ENCODE results near the gene BEAN1. TPM values are rescaled to one million over a fixed set of nuclear protein-coding genes. Genes with fewer than 3 reads are reported as not detected.

The BEAN1 gene
- total RNA-seq, 1 donor from 2014 or later: not detected

DNA sequence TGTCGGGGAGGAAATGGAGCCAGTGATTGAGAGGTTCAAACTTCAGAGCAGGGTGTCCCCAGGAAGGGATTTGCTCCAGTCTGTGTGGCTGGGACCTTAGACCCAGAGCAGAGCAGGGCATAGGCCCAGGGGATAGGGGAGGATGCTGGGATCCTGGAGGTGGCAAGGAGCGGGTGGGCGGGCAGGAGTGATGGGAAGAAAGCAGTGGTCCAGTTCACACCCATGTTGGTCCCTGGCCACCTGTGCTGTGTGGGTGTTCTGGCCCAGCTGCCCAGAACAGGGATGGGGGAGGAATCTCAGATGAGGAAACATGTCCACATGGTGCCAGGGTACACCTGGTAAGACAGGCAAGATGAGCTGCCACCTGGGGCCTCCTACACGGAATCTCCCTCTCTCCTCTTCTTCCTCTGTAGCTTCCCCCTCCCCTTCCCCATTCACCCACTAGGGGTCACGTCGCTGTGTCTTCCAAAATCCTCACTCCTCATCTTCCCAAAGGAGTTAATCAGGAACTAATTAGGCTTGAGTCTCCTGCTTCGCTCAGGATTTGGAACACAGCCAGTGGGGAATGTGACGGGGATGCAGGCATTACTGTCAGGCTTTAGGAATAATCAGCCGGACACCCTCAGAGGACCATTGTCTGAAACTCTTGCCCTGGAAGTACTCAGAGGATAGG lies 2.3 kb downstream of the BEAN1 start:
- TF ChIP-seq, protein P1, sequence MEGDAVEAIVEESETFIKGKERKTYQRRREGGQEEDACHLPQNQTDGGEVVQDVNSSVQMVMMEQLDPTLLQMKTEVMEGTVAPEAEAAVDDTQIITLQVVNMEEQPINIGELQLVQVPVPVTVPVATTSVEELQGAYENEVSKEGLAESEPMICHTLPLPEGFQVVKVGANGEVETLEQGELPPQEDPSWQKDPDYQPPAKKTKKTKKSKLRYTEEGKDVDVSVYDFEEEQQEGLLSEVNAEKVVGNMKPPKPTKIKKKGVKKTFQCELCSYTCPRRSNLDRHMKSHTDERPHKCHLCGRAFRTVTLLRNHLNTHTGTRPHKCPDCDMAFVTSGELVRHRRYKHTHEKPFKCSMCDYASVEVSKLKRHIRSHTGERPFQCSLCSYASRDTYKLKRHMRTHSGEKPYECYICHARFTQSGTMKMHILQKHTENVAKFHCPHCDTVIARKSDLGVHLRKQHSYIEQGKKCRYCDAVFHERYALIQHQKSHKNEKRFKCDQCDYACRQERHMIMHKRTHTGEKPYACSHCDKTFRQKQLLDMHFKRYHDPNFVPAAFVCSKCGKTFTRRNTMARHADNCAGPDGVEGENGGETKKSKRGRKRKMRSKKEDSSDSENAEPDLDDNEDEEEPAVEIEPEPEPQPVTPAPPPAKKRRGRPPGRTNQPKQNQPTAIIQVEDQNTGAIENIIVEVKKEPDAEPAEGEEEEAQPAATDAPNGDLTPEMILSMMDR (IDR thresholded peaks at IDR 0.05): no peak
- no peaks in the 10 kb centered on the region for H3K9me3 ChIP-seq
- H3K36me3 ChIP-seq: no peaks in the 10 kb centered on the region
- H3K4me1 ChIP-seq: peaks cover 8 to 14% of the 10 kb centered on the region in 2 donors
- peaks cover 7% of the 10 kb centered on the region for H3K27me3 ChIP-seq
- intact Hi-C loops (cut with DNase I): no loop called here
- DNase-seq (ENCODE audit: low spot score in 2 of 2): peak in 1 of 2 donors; percentile 52
- H3K27ac ChIP-seq: no peak overlapping the region
- H3K4me3 ChIP-seq: no peak overlapping the region

DNA sequence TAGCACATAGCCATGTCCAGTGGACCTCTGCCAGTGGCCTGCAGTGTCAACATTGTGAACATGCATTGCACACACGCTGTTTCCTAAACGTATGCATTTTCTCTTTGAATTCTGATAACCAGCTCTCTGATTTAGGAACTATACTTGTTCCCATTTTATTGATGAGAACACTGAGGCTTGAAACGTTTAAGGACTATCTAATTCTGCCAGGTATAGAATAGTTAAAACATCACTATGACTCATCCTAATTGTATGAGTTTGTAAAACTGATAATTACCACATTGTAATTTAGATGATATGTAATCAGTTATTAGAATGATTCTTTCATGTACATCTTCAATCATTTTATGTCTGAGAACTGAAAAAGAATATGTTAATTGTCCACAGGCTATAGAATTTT lies 3.1 kb downstream of the BEAN1 start:
- Histone ChIP-seq H3K27ac (no peak overlapping the region), H3K9me3 (no peaks in the 10 kb centered on the region), H3K4me3 (no peak overlapping the region), H3K27me3 (peaks cover 7% of the 10 kb centered on the region), H3K36me3 (no peaks in the 10 kb centered on the region), H3K4me1 (peaks cover 8 to 14% of the 10 kb centered on the region in 2 donors)
- intact Hi-C loops (cut with DNase I): no loop called here
- DNase-seq (ENCODE audit: low spot score in 2 of 2): no peak
- TF ChIP-seq, protein P1 (IDR thresholded peaks at IDR 0.05): no peak

DNA sequence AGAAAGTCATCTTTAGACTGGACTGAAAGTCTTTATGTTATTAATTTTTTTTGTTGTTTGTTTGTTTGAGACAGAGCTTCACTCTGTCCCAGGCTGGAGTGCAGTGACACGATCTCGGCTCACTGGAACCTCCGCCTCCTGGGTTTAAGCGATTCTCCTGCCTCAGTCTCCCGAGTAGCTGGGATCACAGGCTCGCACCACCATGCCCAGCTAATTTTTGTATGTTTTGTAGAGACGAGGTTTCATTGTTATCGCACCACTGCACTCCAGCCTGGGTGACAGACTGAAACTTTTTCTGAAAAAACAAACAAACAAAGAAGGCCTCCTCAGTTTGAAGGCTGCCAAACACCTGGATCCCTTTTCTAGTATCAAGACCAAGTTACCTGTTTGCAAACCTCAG lies 4.7 kb downstream of the BEAN1 start:
- no peaks in the 10 kb centered on the region for H3K27me3 ChIP-seq
- TF ChIP-seq, protein P1 (IDR thresholded peaks at IDR 0.05): no peak
- DNase-seq (ENCODE audit: low spot score in 2 of 2): no peak
- H3K27ac ChIP-seq: no peak overlapping the region
- no peak overlapping the region for H3K4me3 ChIP-seq
- H3K9me3 ChIP-seq: no peaks in the 10 kb centered on the region
- H3K36me3 ChIP-seq: no peaks in the 10 kb centered on the region
- intact Hi-C loops (cut with DNase I): no loop called here
- H3K4me1 ChIP-seq: peaks cover 8 to 10% of the 10 kb centered on the region in 2 donors

DNA sequence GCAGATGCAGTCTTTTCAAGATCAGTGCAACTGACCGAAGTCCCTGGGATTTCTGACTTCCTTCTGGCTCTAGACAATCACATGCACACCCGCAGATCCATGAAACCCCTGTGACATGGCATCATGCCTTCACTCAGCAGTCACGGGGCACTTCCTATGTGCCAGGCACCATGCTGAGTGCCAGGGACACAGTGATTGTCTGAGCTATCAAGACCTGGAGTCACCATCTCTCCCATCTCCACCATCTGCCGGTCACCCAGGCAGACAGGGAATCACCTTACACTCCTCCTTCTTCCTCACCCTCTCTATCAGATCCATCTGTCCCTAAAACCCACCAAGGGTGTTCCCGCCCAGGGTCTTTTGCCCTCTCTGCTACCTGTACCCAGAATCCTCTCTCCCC lies 5.3 kb downstream of the BEAN1 start:
- Histone ChIP-seq H3K4me3 (no peak overlapping the region), H3K4me1 (peaks cover 7% of the 10 kb centered on the region in 2 donors), H3K36me3 (no peaks in the 10 kb centered on the region), H3K27me3 (no peaks in the 10 kb centered on the region), H3K27ac (no peak overlapping the region), H3K9me3 (no peaks in the 10 kb centered on the region)
- TF ChIP-seq, protein P1 (IDR thresholded peaks at IDR 0.05): no peak
- intact Hi-C loops (cut with DNase I): no loop called here
- peak in 1 of 2 donors; percentile 37 for DNase-seq (ENCODE audit: low spot score in 2 of 2)

DNA sequence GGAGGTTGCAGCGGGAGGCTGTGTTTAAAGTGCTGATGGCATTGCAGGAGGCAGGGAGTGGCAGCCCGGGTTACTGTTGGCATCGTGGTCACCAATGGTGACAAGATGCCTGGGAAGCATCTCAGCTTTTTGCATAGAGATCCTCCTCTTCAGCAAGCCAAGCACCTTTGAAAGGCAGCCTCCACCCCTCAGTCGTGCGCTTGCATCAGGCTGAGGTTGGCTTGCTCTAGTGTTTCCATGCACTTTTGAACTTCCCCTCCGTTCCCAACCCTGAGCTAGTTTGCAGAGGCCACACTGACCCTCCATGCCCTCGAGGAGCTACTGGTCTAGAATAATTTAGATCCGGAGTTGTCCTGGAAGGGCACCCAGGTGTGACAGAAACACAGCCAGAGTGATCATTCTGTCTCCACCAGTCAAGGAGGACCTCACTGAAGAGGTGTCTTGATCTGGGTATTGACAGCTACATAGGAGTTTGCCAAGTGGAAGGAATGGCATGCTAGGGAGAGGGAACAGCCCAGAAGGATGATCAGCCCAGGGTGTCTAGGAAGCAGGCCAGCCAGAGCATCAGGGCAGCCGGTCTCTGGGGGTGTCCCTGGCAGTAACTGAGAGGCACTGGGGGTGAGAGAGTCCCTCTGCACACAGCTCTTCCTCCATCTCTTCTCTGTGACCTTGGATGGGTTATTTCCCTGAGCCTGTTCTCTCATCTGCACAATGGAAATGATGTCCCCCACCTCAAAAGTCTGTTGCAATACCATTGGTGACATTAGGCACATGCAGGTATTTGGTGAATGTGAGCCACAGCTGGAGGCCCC lies 7.7 kb downstream of the BEAN1 start:
- TF ChIP-seq, protein P1 (IDR thresholded peaks at IDR 0.05): no peak
- DNase-seq (ENCODE audit: low spot score in 2 of 2): no peak
- intact Hi-C loops (cut with DNase I): no loop called here

More for the DNA sequence above, 7.7 kb downstream of the BEAN1 start:
- H3K36me3 ChIP-seq: no peaks in the 10 kb centered on the region
- no peaks in the 10 kb centered on the region for H3K27me3 ChIP-seq
- H3K4me1 ChIP-seq: no peaks in the 10 kb centered on the region
- no peak overlapping the region for H3K27ac ChIP-seq
- H3K4me3 ChIP-seq: no peak overlapping the region
- H3K9me3 ChIP-seq: no peaks in the 10 kb centered on the region

Measured in ascending aorta (tissue), 2 donors.